ENCODE measurements around the gene PCDHGC4.

PCDHGC4 gene

DNA sequence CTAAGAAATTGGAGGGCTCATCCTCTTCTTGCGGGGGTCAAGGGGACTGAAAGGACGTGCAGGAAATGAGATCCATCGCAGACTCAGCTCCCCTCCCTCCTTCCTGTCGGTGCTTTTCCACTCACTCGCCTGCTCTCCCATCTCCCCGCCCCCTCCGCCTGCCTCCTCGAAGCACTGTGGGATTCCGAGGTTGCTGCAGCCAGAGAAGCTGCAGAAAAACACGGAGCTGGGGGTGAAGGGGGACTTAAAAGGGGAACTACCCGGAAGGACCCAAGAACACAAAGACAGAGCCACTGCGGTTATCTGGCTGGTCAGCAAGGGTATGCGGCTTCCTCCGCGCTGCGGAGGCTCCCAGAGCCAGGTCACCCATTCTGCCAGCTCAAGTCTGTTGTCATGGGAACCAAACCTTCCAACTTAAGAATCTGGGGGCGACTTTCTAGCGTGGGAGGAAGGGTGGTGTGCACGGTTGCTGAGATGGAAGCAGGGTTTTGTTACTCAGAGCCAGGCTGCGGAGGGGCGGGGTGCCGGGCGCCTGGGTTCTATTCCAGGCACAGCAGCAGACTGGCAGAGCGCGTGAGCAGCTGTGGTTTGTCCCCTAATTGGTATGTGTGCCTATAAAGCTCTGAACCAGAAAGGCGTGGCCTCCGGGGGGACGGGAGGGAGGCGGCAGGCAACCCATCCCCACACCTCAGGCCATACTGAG, 28.9 kb downstream of the PCDHGC4 start:
- H3K9ac ChIP-seq (ENCODE audit: low read length): peak overlapping the region; percentile 74
- no peaks in the 10 kb centered on the region for H3K27me3 ChIP-seq (ENCODE audit: control insufficient read depth, insufficient read depth, low read length)
- H3K4me1 ChIP-seq (ENCODE audit: control insufficient read depth, insufficient read depth, low read length): peaks cover 36% of the 10 kb centered on the region
- H3K9me3 ChIP-seq (ENCODE audit: control insufficient read depth, insufficient read depth, low read depth, low read length): no peaks in the 10 kb centered on the region
- peaks cover 33% of the 10 kb centered on the region for H3K36me3 ChIP-seq (ENCODE audit: control insufficient read depth, insufficient read depth, low read length)
- peak overlapping the region; percentile 79 for H3K4me3 ChIP-seq (ENCODE audit: low read depth, low read length)
- H3K27ac ChIP-seq (ENCODE audit: low read depth, low read length): peak overlapping the region; percentile 65; the same call in 1 of the 2 replicates

DNA sequence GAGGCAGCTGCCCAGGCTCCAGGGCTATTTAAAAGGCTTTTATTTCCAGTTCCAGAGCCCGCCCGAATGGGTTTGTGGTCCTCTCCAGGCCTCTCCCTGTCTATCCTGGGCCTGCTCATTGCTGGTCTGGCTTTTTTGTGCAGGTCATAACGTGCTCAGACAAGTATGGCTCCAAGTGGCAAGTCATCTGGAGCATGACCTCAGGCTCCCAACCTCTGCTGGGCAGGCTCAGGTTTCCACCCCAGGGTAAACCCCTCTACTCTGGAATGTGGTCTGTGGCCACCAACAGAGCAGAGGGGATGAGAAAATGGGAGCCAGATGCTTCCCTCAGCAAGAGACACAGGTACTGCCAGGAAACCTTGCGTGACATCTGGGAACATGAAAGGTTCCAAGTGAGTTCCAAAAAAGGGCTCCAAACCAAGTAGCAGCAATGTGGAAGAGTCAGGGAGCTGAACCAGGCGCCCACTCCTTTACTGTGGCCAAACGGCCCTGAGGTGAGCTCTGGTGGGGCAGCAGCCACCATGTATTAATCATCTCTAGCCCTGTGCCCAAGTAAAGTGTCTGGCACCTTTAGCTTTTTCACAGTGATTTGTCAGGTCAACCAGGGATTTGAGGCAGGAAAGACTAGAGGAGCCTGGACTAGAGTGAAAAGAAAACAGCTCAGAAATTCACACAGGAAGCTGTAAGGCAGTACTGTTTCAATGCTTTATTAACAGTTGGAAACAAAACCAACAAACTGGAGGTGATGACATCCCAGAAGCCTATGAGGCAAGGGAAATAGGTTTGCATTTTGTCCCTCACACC, 29.7 kb downstream of the PCDHGC4 start:
- H3K27ac ChIP-seq (ENCODE audit: low read depth, low read length): peak overlapping the region; percentile 65; the same call in 1 of the 2 replicates
- peaks cover 31% of the 10 kb centered on the region for H3K4me1 ChIP-seq (ENCODE audit: control insufficient read depth, insufficient read depth, low read length)
- H3K27me3 ChIP-seq (ENCODE audit: control insufficient read depth, insufficient read depth, low read length): no peaks in the 10 kb centered on the region
- H3K36me3 ChIP-seq (ENCODE audit: control insufficient read depth, insufficient read depth, low read length): peaks cover 41% of the 10 kb centered on the region
- no peaks in the 10 kb centered on the region for H3K9me3 ChIP-seq (ENCODE audit: control insufficient read depth, insufficient read depth, low read depth, low read length)
- H3K4me3 ChIP-seq (ENCODE audit: low read depth, low read length): peak overlapping the region; percentile 79
- peak overlapping the region; percentile 74 for H3K9ac ChIP-seq (ENCODE audit: low read length)

DNA sequence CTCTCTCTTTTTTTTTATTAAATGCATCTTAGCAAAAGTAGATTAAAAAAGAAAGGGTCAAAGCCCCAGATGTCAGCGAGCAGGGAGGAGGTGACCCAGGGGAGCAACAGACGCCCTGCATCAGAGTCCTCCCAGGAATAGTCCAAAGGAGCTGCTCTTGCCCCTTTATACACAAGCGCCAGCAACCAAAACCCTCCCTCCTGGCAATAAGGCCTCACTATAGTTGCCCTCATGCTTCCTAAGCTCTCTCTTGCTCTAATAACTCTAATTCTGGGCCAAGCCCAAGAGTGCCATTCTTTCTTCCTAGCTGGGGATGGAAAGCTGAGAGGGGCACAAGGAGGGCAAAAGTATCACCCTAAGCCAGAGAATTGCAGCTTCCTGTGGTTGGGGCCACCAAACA, 30.3 kb downstream of the PCDHGC4 start:
- Histone ChIP-seq H3K4me3 (ENCODE audit: low read depth, low read length) (no peak overlapping the region), H3K27me3 (ENCODE audit: control insufficient read depth, insufficient read depth, low read length) (no peaks in the 10 kb centered on the region), H3K4me1 (ENCODE audit: control insufficient read depth, insufficient read depth, low read length) (peaks cover 27% of the 10 kb centered on the region), H3K9ac (ENCODE audit: low read length) (peak overlapping the region; percentile 29), H3K27ac (ENCODE audit: low read depth, low read length) (peak overlapping the region; percentile 65; the same call in 1 of the 2 replicates), H3K36me3 (ENCODE audit: control insufficient read depth, insufficient read depth, low read length) (peaks cover 47% of the 10 kb centered on the region), H3K9me3 (ENCODE audit: control insufficient read depth, insufficient read depth, low read depth, low read length) (no peaks in the 10 kb centered on the region)

DNA sequence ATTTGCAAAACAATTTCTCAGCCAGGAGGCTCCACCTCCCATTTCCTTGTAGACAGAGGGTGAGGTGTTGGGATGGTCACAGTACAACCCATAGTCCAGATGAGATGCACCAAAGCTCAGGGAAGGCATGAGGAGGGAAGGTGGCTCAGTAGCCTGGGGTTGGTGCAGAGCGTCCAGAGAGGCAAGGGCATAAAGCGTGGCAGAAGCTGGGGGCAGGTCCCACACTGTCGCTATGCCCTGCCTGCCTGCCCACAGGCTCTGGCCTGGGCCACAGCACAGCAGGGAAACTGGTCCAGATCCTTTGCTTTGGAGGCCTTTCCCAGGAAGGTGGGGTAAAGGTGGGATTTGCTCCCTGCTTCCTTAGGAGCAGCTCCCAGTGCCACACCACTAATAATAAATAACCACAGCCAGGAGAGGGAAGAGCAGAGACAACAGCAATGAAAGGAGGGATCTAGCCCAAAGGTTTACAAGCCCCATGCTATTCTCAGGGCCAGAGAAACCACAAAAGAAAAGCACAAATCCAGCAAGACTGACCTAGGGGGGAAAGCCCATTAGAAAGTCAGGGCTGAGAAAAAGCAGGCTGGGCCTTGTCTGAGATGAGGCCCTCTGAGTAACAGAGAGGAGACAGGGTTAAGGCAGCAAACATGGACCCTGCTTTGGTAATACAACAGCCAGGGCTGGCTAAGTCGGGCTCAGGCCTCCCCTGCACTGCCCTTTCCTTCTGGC, 31.3 kb downstream of the PCDHGC4 start:
- Histone ChIP-seq H3K27me3 (ENCODE audit: control insufficient read depth, insufficient read depth, low read length) (no peaks in the 10 kb centered on the region), H3K27ac (ENCODE audit: low read depth, low read length) (peak overlapping the region; percentile 39; the same call in 1 of the 2 replicates), H3K9me3 (ENCODE audit: control insufficient read depth, insufficient read depth, low read depth, low read length) (no peaks in the 10 kb centered on the region), H3K9ac (ENCODE audit: low read length) (no peak overlapping the region), H3K4me3 (ENCODE audit: low read depth, low read length) (no peak overlapping the region), H3K4me1 (ENCODE audit: control insufficient read depth, insufficient read depth, low read length) (peaks cover 27% of the 10 kb centered on the region), H3K36me3 (ENCODE audit: control insufficient read depth, insufficient read depth, low read length) (peaks cover 52% of the 10 kb centered on the region)

DNA sequence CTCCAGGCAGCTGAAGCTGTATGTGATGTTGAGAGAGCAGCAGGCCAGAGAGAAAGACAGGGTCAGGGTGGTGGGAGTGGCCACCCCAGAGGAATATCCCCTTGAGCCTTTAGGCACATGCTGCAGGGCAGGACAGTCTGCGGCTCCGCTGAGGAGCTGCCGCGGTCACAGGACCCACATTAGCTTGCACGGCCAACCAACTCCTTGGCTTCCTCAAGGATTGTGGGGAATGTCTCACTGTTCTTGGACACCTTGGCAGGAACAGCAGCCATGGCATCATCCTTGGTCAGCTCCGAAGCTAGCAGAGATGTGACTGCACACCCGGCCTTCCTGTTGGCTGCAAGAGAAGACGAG, 31.8 kb downstream of the PCDHGC4 start:
- H3K9me3 ChIP-seq (ENCODE audit: control insufficient read depth, insufficient read depth, low read depth, low read length): no peaks in the 10 kb centered on the region
- peaks cover 54% of the 10 kb centered on the region for H3K36me3 ChIP-seq (ENCODE audit: control insufficient read depth, insufficient read depth, low read length)

DNA sequence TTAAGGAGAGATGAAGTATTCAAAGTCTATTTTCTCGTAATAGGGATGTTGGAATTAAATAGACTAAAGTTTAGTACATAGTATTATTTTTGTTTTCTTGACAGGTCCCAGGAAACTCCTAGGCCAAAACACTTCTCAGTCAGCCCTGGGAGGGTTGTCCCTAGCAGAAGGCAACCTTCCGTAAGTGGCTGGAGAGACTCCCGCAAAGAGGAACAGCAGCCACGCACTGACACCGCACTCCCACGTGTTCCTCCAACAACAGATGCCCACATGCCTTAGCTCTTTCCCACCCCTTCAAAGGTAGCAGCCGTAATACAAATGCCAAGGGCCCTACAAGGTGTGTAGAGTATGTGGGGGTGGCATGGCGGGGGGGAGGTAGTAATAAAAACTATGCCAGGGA, 32.5 kb downstream of the PCDHGC4 start:
- H3K4me3 ChIP-seq (ENCODE audit: low read depth, low read length): no peak overlapping the region
- H3K27me3 ChIP-seq (ENCODE audit: control insufficient read depth, insufficient read depth, low read length): no peaks in the 10 kb centered on the region
- H3K4me1 ChIP-seq (ENCODE audit: control insufficient read depth, insufficient read depth, low read length): peaks cover 27% of the 10 kb centered on the region
- no peak overlapping the region for H3K27ac ChIP-seq (ENCODE audit: low read depth, low read length)
- H3K9ac ChIP-seq (ENCODE audit: low read length): no peak overlapping the region
- H3K9me3 ChIP-seq (ENCODE audit: control insufficient read depth, insufficient read depth, low read depth, low read length): no peaks in the 10 kb centered on the region
- H3K36me3 ChIP-seq (ENCODE audit: control insufficient read depth, insufficient read depth, low read length): peaks cover 59% of the 10 kb centered on the region

More for the DNA sequence above, 31.8 kb downstream of the PCDHGC4 start:
- Histone ChIP-seq H3K4me1 (ENCODE audit: control insufficient read depth, insufficient read depth, low read length) (peaks cover 27% of the 10 kb centered on the region), H3K4me3 (ENCODE audit: low read depth, low read length) (no peak overlapping the region), H3K27me3 (ENCODE audit: control insufficient read depth, insufficient read depth, low read length) (no peaks in the 10 kb centered on the region), H3K27ac (ENCODE audit: low read depth, low read length) (peak overlapping the region; percentile 39; the same call in 1 of the 2 replicates), H3K9ac (ENCODE audit: low read length) (no peak overlapping the region)

DNA sequence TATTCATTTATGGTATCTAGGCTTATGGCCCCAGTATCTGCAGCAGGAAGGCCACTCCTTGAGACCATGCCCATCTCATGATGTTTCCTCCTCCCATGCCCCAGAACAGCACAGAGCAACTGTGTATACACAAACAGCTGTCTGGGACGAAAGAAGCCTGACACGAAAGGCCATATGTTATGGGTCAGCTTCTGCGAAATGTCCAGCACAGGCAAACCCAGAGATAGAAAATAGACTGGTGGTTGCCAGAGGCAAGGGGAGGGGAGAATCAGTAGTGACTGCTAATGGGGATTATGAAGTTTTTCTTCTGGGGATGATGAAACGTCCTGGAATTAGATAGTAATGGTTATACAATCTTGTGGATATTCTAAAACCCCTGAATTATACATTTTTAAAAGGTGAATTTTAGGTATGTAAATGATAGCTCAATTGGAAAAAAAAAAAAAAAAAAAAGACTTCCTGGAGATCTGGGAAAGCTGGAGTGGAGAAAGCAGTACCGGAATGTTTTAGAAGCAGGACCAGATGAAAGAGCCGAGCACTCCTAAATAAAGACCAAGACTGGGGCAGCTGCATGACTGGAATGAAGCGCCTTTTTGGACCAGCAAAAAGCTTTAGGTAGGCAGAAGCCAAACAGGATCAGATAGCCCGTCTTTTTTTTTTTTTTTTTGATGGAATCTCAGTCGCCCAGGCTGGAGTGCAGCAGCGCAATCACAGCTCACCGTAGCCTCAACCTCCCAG, 33.2 kb downstream of the PCDHGC4 start:
- Histone ChIP-seq H3K9ac (ENCODE audit: low read length) (no peak overlapping the region), H3K27me3 (ENCODE audit: control insufficient read depth, insufficient read depth, low read length) (no peaks in the 10 kb centered on the region), H3K4me1 (ENCODE audit: control insufficient read depth, insufficient read depth, low read length) (peaks cover 27% of the 10 kb centered on the region), H3K9me3 (ENCODE audit: control insufficient read depth, insufficient read depth, low read depth, low read length) (no peaks in the 10 kb centered on the region), H3K36me3 (ENCODE audit: control insufficient read depth, insufficient read depth, low read length) (peaks cover 66% of the 10 kb centered on the region), H3K4me3 (ENCODE audit: low read depth, low read length) (no peak overlapping the region), H3K27ac (ENCODE audit: low read depth, low read length) (no peak overlapping the region)

DNA sequence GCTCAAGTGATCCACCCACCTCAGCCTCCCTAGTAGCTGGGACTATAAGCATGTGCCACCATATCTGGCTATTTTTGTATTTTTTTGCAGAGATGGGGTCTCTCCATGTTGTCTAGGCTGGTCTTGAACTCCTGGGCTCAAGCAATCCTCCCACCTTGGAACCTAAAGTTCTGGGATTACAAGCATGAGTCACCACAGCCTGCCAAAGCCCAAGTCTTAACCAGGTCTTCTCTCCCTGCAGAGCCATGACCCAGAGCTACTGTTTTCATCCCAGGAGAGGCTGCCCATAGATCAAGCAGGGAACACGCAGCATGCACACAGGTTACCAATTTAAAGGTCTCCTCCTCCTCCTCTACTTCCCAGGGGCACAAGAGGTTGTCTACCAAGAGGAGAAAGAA, 33.8 kb downstream of the PCDHGC4 start:
- Histone ChIP-seq H3K9ac (ENCODE audit: low read length) (no peak overlapping the region), H3K4me3 (ENCODE audit: low read depth, low read length) (no peak overlapping the region), H3K36me3 (ENCODE audit: control insufficient read depth, insufficient read depth, low read length) (peaks cover 72% of the 10 kb centered on the region), H3K27me3 (ENCODE audit: control insufficient read depth, insufficient read depth, low read length) (no peaks in the 10 kb centered on the region), H3K4me1 (ENCODE audit: control insufficient read depth, insufficient read depth, low read length) (peaks cover 27% of the 10 kb centered on the region), H3K27ac (ENCODE audit: low read depth, low read length) (no peak overlapping the region), H3K9me3 (ENCODE audit: control insufficient read depth, insufficient read depth, low read depth, low read length) (no peaks in the 10 kb centered on the region)

DNA sequence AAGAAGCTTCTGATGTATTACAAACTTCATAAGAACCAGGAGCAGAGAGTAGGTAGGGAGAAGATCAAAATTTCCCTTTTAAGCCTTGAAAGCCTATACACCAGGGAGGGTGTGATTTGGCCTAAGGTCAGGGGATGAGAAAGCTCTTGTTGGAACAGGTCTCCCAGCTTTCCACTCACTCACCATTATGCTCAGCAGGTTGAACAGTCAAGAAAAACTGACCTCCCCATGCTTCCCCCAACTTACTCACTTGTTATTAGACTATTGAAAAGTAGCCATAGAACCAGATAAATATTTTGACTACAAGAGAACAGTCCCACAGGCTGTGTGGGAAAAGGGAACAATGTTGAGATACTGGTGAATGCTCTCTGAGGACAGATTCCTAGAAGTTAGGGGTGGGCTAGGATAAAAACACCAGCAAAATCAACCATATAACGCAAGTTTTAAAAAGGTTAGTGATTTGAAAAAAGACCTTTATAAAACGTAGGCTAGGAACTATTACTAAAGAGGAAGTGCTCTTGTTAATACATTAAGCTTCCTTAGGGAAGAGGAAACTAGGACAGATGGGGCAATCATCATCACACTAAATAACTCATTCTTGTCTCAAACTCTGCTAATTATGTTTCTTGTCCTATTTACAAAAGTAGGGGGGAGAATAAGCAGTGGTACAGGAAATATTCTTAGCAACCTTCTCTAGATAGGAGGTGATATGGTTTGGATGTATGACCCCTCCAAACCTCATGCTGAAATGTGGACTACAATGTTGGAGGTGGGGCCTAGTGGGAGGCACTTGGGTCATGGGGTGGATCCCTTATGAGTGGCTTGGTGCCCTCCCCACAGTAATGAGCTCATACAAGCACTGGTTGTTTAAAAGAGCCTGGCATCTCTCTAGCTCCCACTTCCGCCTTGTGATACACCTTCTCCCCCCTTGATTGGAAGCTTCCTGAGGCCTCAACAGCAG, 35.1 kb downstream of the PCDHGC4 start:
- peaks cover 81% of the 10 kb centered on the region for H3K36me3 ChIP-seq (ENCODE audit: control insufficient read depth, insufficient read depth, low read length)

More for the DNA sequence above, 35.1 kb downstream of the PCDHGC4 start:
- no peaks in the 10 kb centered on the region for H3K9me3 ChIP-seq (ENCODE audit: control insufficient read depth, insufficient read depth, low read depth, low read length)
- H3K27ac ChIP-seq (ENCODE audit: low read depth, low read length): no peak overlapping the region
- no peaks in the 10 kb centered on the region for H3K27me3 ChIP-seq (ENCODE audit: control insufficient read depth, insufficient read depth, low read length)
- no peak overlapping the region for H3K4me3 ChIP-seq (ENCODE audit: low read depth, low read length)
- H3K9ac ChIP-seq (ENCODE audit: low read length): no peak overlapping the region
- peaks cover 27% of the 10 kb centered on the region for H3K4me1 ChIP-seq (ENCODE audit: control insufficient read depth, insufficient read depth, low read length)
